ENCODE results near the gene WBP1L. TPM values are rescaled to one million over a fixed set of nuclear protein-coding genes. Genes with fewer than 3 reads are reported as not detected.
A peak's percentile ranks its signal among the peaks of the same experiment; 100 is the strongest.
"Not testable (repeated sequence)": the region's sequence is repeated elsewhere in the genome, so short reads cannot be mapped to it uniquely, and the experiment has no call there.

WBP1L gene
- 26.1 and 36.4 TPM in 2 replicates for total RNA-seq

DNA sequence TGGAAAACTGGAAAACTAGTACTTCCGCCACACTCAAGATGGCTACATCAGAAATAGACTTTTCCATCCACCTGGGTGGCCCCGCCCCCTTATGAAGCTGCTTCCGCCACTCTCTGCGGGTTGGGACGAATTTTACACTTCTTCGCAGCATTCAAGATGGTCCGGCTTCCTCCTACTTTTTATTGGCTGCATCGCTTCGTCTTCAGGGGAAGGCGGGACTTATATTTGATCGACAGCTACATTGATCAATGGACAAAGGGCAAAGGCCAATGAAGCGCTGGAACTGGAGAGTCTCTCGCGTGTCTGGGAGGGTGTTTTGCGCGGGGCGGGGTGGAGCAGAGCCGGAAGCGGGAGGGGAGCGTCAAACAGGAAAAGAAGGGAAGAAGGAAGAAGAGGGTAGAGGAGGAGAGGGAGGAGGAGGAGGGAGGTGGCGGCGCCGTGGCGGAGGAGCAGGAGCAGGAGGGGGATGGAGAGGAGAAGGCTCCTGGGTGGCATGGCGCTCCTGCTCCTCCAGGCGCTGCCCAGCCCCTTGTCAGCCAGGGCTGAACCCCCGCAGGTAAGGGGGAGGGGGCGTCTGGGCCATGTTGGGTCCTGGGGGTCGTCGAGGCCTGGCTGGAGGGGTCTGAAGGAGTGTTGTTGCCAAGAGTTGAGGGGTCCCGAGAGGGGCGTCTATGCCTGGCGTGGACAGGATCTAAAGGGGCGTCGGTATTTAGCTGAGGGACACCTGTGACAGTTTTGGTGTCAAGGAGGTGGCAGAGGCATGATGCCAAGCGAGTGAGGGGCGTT, at the start of gene WBP1L:
WBP1L (plus strand) TSS at position 361 of the 786 bp plus-strand sequence; CDS start at position 467, 106 bp downstream.
- no peaks in the 10 kb centered on the region for H3K27me3 ChIP-seq (ENCODE audit: control insufficient read depth, insufficient read depth, low read length)
- peak; percentile 99 for DNase-seq (ENCODE audit: low read depth)
- peak within 1 kb of the TSS; percentile 98 for H3K4me3 ChIP-seq (ENCODE audit: low read depth, low read length)
- TF ChIP-seq, protein P1, sequence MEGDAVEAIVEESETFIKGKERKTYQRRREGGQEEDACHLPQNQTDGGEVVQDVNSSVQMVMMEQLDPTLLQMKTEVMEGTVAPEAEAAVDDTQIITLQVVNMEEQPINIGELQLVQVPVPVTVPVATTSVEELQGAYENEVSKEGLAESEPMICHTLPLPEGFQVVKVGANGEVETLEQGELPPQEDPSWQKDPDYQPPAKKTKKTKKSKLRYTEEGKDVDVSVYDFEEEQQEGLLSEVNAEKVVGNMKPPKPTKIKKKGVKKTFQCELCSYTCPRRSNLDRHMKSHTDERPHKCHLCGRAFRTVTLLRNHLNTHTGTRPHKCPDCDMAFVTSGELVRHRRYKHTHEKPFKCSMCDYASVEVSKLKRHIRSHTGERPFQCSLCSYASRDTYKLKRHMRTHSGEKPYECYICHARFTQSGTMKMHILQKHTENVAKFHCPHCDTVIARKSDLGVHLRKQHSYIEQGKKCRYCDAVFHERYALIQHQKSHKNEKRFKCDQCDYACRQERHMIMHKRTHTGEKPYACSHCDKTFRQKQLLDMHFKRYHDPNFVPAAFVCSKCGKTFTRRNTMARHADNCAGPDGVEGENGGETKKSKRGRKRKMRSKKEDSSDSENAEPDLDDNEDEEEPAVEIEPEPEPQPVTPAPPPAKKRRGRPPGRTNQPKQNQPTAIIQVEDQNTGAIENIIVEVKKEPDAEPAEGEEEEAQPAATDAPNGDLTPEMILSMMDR (IDR thresholded peaks at IDR 0.05; ENCODE audit: insufficient read depth, low read length, severe bottlenecking) = no peak
- no peaks in the 10 kb centered on the region for H3K36me3 ChIP-seq (ENCODE audit: control insufficient read depth, insufficient read depth, low read length)
- no peak for FAIRE-seq

DNA sequence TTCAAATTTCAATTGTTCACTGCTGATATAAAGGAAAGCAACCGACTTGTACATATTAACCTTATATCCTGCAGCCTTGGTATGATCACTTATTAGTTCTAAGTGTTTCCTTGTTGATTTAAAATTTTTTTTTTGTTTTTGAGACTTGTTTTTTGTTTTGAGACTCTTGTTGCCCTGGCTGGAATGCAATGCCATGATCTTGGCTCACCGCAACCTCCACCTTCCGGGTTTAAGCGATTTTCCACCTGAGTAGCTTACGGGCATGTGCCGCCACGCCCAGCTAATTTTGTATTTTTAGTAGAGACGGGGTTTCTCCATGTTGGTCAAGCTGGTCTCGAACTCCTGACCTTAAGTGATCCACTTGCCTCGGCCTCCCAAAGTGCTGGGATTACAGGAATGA, 48.3 kb upstream of the WBP1L start:
- DNase-seq (ENCODE audit: low read depth); H3K4me3 ChIP-seq (ENCODE audit: low read depth, low read length); H3K27me3 ChIP-seq (ENCODE audit: control insufficient read depth, insufficient read depth, low read length); H3K36me3 ChIP-seq (ENCODE audit: control insufficient read depth, insufficient read depth, low read length); FAIRE-seq: not testable (repeated sequence)

DNA sequence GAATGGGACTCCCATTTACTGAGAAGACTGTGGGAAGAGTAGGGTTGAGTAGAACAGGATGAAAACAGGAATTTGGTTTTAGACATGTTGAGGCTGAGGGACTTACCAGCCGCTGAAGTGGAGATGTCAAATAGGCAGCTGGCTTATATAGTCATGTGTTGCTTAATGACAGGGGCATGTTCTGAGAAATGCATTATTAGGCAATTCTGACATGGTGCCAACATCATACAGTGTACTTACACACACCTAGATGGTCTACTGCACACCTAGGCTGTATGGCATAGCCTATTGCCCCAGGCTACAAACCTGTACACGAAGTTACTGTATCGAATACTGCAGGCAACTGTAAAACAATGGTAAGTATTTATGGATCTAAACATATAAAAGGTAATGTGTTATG, 47.0 kb upstream of the WBP1L start:
- H3K4me3 ChIP-seq (ENCODE audit: low read depth, low read length) = no peak overlapping the region
- TF ChIP-seq, protein P1 (IDR thresholded peaks at IDR 0.05; ENCODE audit: insufficient read depth, low read length, severe bottlenecking) = no peak
- FAIRE-seq = peak; percentile 64
- peak; percentile 96 for DNase-seq (ENCODE audit: low read depth)
- H3K36me3 ChIP-seq (ENCODE audit: control insufficient read depth, insufficient read depth, low read length) = no peaks in the 10 kb centered on the region
- H3K27me3 ChIP-seq (ENCODE audit: control insufficient read depth, insufficient read depth, low read length) = no peaks in the 10 kb centered on the region

DNA sequence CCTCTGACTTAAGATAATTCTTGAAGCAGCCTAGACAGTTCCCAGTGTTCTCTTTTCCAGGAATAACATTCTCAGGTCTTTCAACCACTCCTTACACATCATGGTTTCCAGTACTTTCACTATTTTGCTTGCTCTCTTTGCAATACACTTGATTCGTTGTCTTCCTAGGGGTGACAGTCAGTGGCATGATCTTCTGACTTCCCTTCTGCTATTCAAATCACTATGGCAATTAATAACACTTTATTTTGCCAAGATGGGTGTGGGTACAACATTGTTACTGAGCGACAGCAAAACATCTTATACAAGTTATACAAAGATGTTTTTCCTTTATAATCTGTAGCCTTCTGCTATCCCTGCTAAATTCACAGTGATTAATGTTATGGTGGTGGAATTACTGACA, 44.9 kb upstream of the WBP1L start:
- no peak for FAIRE-seq
- no peaks in the 10 kb centered on the region for H3K27me3 ChIP-seq (ENCODE audit: control insufficient read depth, insufficient read depth, low read length)

DNA sequence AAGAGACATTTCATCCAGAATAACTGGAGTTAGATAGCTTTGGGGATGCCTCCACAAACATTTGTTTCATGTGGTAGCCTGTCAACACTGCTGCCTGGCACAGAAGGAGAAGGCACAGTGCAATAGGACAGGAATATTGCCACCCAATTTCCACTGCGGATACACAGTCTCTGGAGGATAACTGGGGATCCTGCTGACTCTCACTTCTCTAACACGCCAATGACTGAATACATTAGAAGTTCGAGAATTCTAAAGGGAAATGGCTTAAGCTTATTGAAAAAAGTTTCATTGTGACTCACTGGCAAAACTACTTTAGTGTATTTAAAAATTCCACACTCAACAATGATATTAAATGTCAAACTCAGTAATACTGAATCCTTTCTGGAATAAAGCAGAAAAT, 42.5 kb upstream of the WBP1L start:
- TF ChIP-seq, protein P1 (IDR thresholded peaks at IDR 0.05; ENCODE audit: insufficient read depth, low read length, severe bottlenecking) = no peak
- Histone ChIP-seq H3K36me3 (ENCODE audit: control insufficient read depth, insufficient read depth, low read length) (peaks cover 2% of the 10 kb centered on the region), H3K27me3 (ENCODE audit: control insufficient read depth, insufficient read depth, low read length) (no peaks in the 10 kb centered on the region), H3K4me3 (ENCODE audit: low read depth, low read length) (no peak overlapping the region)
- FAIRE-seq (no peak), DNase-seq (ENCODE audit: low read depth) (no peak)

More for the DNA sequence above, 44.9 kb upstream of the WBP1L start:
- H3K4me3 ChIP-seq (ENCODE audit: low read depth, low read length) = no peak overlapping the region
- TF ChIP-seq, protein P1 (IDR thresholded peaks at IDR 0.05; ENCODE audit: insufficient read depth, low read length, severe bottlenecking) = no peak
- no peaks in the 10 kb centered on the region for H3K36me3 ChIP-seq (ENCODE audit: control insufficient read depth, insufficient read depth, low read length)
- no peak for DNase-seq (ENCODE audit: low read depth)

DNA sequence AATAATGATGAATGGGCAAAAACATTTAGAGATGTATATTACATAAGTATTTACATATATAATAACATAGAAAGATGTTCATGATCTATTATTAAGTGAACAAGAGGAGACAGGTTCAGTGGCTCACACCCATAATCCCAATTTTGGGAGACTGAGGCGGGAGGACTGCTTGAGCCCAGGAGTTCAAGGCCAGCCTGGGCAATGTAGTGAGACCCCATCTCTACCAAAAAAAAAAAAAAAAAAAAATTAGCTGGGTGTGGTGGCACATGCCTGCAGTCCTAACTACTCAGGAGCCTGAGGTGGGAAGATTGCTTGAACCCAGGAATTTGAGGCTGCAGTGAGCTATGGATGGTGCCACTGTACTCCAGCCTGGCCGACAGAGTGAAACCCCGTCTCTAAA, 42.0 kb upstream of the WBP1L start:
- H3K36me3 ChIP-seq (ENCODE audit: control insufficient read depth, insufficient read depth, low read length) = peaks cover 2% of the 10 kb centered on the region
- FAIRE-seq (no peak), DNase-seq (ENCODE audit: low read depth) (no peak)
- TF ChIP-seq, protein P1 (IDR thresholded peaks at IDR 0.05; ENCODE audit: insufficient read depth, low read length, severe bottlenecking) = no peak
- no peaks in the 10 kb centered on the region for H3K27me3 ChIP-seq (ENCODE audit: control insufficient read depth, insufficient read depth, low read length)
- H3K4me3 ChIP-seq (ENCODE audit: low read depth, low read length) = no peak overlapping the region
